Ovary (tissue), 9 donors: ENCODE data around the gene CHD9. TPM values are rescaled to one million over a fixed set of nuclear protein-coding genes. Genes with fewer than 3 reads are reported as not detected.

Experiments used
- DNase-seq, 5 donors: peaks; one replicate each; pipeline ENCODE4 v3.0.0-alpha.2; 2019 to 2020
- H3K27ac ChIP-seq, 2 donors: fragments of 200-600 bp; one replicate each; pipeline versions ENCODE4 v1.5.1 to v1.8.0; 2019 to 2022
- H3K27me3 ChIP-seq: fragments of 200-600 bp; one replicate; pipeline ENCODE4 v1.8.0; 2022
- H3K36me3 ChIP-seq: fragments of 200-600 bp; sonication (generic); one replicate; pipeline ENCODE4 v1.5.1; 2019
- H3K4me1 ChIP-seq: one replicate; pipeline ENCODE4 v1.8.1; 2013; ENCODE audit warnings: mild to moderate bottlenecking, moderate library complexity; ENCODE audit not compliant: insufficient read depth
- H3K4me3 ChIP-seq: fragments of 200-600 bp; sonication (generic); one replicate; pipeline ENCODE4 v1.5.1; 2017
- H3K9me3 ChIP-seq, 2 donors: fragments of 200-600 bp in 1 of 2; sonication (generic) in 1 of 2; one replicate each; pipeline versions ENCODE4 v1.5.1 to v1.8.1; 2013 to 2019; ENCODE audit warnings: mild to moderate bottlenecking in 1 of 2, moderate library complexity in 1 of 2
- EP300 ChIP-seq: sonication (generic); formaldehyde crosslinking; IDR thresholded peaks from one replicate; pipeline ENCODE4 v1.6.1; 2017; ENCODE audit warnings: antibody characterized with exemption
- POLR2A ChIP-seq: fragments of 450-650 bp; IDR thresholded peaks from one replicate; pipeline ENCODE4 v1.6.1; 2017; ENCODE audit warnings: antibody characterized with exemption, mild to moderate bottlenecking, moderate library complexity
- WGBS, 3 donors: extraction: QIAGEN DNeasy Blood & Tissue Kit in 1 of 3; methylation state at CpG; one replicate each; pipeline versions ENCODE4 v1.1.5 to v1.1.7; 2013 to 2017; 5-methylcytosine and 5-hydroxymethylcytosine counted together
- intact Hi-C, 4 donors: fragments of 100-400 bp; cut with DNase I; formaldehyde crosslinking; loops; one replicate each; pipeline versions ENCODE4 v1.11.0 to v1.15.1; 2022 to 2023
- polyA plus RNA-seq, 2 donors: library from polyadenylated mRNA; stranded (reverse); fragments of 200-250 nt in 1 of 2; fragments of 350-450 nt in 1 of 2; fragmentation: Illumina TruSeq in 1 of 2; extraction: RNeasy Lipid Tissue Mini Kit (QIAGEN cat#74804) in 1 of 2; gene quantifications; one replicate each; pipeline ENCODE4 v1.2.3, GENCODE V29; 2013 to 2014
- total RNA-seq, 7 donors: library from RNA; depleted of rRNA in 2 of 7; stranded (reverse); fragments of >200 nt in 2 of 7; fragmentation: NEBNext Ultra II Directional in 3 of 7; extraction: Animal tissue kit (Norgen Biotek cat#: 25700) in 3 of 7; gene quantifications; one replicate each; pipeline versions ENCODE4 v1.1.0 to v1.2.4, GENCODE V29; 2016 to 2023
- TF ChIP-seq, protein P1 (sequence below), 3 donors: fragments of 450-650 bp in 2 of 3; fragments of 200-600 bp in 1 of 3; IDR thresholded peaks; one replicate each; pipeline versions ENCODE4 v1.5.1 to v1.8.0; 2016 to 2022; ENCODE audit warnings: antibody characterized with exemption in 3 of 3, mild to moderate bottlenecking in 1 of 3
- donor health status: DM: no; HTN: no; CAD: no; lungs with moderate emphysema.
- donor health status: DM: no; HTN: no; CAD: no.
- donor health status: Bipolar disorder and iron deficiency.
- donor health status: DM: yes; HTN: yes; CAD: no.
- donor health status: DM: no; HTN: no; CAD: no.
- donor health status: DM: yes; HTN: yes; CAD: no.

Gene CHD9
- total and polyA plus RNA-seq, 9 donors = 11.8 to 100 (median 84.1) TPM

DNA sequence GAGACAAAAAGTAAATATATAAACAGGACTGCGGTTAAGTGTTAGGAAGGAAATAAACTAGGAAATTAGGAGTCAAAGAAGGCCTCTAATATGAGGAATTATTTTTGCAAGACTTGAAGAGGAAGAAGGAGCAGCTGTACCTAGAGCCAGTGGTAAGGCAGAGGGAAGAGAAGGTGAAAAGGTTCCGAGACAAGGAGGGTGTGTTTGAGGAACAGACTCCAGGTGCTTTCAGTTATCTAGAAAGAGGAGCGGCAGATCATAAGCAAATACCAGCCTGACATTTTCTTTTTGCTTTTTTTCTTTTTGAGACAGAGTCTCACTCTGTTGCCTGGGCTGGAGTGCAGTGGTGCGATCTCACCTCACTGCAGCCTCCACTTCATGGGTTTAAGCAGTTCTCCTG is 61.0 kb downstream of the CHD9 start:
- Histone ChIP-seq H3K27ac (no peak overlapping the region), H3K4me1 (no peaks in the 10 kb centered on the region), H3K27me3 (no peaks in the 10 kb centered on the region), H3K36me3 (no peaks in the 10 kb centered on the region), H3K4me3 (no peak overlapping the region), H3K9me3 (no peaks in the 10 kb centered on the region)
- no peak for DNase-seq
- TF ChIP-seq, protein P1, sequence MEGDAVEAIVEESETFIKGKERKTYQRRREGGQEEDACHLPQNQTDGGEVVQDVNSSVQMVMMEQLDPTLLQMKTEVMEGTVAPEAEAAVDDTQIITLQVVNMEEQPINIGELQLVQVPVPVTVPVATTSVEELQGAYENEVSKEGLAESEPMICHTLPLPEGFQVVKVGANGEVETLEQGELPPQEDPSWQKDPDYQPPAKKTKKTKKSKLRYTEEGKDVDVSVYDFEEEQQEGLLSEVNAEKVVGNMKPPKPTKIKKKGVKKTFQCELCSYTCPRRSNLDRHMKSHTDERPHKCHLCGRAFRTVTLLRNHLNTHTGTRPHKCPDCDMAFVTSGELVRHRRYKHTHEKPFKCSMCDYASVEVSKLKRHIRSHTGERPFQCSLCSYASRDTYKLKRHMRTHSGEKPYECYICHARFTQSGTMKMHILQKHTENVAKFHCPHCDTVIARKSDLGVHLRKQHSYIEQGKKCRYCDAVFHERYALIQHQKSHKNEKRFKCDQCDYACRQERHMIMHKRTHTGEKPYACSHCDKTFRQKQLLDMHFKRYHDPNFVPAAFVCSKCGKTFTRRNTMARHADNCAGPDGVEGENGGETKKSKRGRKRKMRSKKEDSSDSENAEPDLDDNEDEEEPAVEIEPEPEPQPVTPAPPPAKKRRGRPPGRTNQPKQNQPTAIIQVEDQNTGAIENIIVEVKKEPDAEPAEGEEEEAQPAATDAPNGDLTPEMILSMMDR (IDR thresholded peaks at IDR 0.05) = no peak
- TF ChIP-seq POLR2A = no peak
- WGBS, 3 donors = 91 to 95% (median 92%) methylated on average over 4 of the region's 4 CpGs
- intact Hi-C loops = no loop called here

DNA sequence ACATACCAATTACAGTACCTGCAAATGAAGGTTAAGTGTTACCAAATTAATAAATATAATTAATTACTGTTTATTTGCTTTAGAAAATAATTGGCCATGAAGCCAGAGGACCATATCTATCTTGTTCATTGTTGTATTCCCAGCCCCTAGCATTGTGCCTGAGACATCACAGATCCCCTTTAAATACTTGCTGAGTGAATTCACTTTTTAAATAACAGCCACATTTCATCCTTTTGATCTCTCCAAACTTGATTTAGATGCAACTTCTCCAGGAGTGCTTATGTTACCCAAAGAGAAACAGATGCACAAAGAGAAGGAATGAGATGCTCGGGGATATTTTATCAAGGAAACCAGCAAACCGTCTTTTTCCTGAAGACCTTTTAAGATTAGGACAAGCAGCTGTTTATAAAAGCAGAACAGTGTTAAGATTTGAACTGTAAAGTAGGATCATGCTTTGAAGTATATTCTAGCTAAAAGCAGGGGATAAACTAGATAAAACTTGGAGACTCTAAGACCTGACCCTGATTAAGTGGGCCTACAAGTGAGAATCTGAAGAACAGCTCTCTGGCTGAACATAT is 66.3 kb downstream of the CHD9 start:
- DNase-seq = no peak
- H3K36me3 ChIP-seq = no peaks in the 10 kb centered on the region
- TF ChIP-seq, protein P1 (IDR thresholded peaks at IDR 0.05) = no peak
- TF ChIP-seq EP300 (no peak), POLR2A (no peak)
- H3K4me1 ChIP-seq = no peaks in the 10 kb centered on the region
- 33 to 40% (median 37%) methylated on average over 2 of the region's 2 CpGs for WGBS, 3 donors
- no peaks in the 10 kb centered on the region for H3K27me3 ChIP-seq
- H3K27ac ChIP-seq = no peak overlapping the region
- intact Hi-C loops = no loop called here
- H3K4me3 ChIP-seq = no peak overlapping the region
- H3K9me3 ChIP-seq = no peaks in the 10 kb centered on the region

DNA sequence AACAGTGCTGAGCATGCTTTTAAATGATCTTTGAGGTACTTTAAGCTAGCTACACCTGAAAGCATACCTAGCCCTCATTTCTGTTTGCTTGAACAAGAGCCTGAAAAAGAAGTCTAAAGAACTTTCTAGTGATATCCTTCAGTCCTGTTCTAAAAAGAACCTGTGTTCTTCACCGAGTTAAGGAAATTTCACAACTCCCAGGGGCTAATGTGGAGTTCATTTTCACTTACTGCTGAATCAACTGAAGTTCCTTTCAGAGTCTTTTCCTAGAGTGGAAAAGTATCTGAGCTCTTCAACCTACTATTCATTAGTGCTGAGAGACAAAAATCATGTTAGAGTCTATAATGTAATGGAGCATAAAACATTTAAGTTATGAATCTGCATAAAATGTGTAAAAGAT is 66.9 kb downstream of the CHD9 start:
- no peak for TF ChIP-seq POLR2A
- Histone ChIP-seq H3K4me3 (no peak overlapping the region), H3K4me1 (no peaks in the 10 kb centered on the region), H3K27ac (no peak overlapping the region), H3K9me3 (no peaks in the 10 kb centered on the region), H3K27me3 (no peaks in the 10 kb centered on the region), H3K36me3 (no peaks in the 10 kb centered on the region)
- intact Hi-C loops = no loop called here
- no peak for DNase-seq
- WGBS, 3 donors = 27 to 45% (median 42%) methylated on average over 1 of the region's 1 CpG

DNA sequence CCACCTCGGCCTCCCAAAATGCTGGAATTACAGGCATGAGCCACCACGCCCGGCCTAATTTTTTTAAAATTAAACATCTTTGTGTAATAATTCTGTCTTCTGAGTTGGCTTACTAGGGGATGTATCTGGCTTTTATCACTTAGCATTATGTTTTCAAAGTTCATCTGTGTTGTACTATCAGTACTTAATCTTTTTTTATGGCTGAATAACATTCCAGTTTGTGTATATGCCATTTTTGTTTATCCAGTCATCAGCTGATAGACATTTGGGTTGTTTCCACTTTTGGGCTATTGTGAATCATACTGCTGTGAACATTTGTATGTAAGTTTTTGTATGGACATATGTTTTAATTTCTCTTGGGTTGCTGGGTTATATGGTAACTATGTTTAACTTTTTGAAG is 69.0 kb downstream of the CHD9 start:
- Histone ChIP-seq H3K27me3 (no peaks in the 10 kb centered on the region), H3K36me3 (no peaks in the 10 kb centered on the region), H3K4me3 (no peak overlapping the region), H3K4me1 (no peaks in the 10 kb centered on the region), H3K9me3 (no peaks in the 10 kb centered on the region), H3K27ac (no peak overlapping the region)
- DNase-seq = no peak
- TF ChIP-seq, protein P1 (IDR thresholded peaks at IDR 0.05) = no peak
- TF ChIP-seq POLR2A = no peak
- no peak for TF ChIP-seq EP300
- 65 to 78% (median 71%) methylated on average over 3 of the region's 3 CpGs for WGBS, 3 donors
- intact Hi-C loops = no loop called here

DNA sequence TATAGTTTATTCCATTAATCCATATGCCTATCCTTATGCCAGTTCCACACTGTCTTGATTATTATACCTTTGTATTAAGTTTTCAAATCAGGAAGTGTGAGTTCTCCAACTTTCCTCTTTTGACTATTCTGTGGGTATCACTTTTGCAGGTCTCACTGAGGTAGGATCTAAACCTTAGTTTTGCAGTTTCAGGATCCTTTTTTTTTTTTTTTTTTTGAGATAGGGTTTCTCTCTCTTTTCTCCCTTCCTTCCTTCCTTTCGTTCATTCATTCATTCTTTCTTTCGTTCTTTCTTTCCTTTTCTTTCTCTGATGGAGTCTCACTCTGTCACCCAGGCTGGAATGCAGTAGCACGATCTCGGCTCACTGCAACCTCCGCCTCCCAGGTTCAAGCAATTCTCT is 71.6 kb downstream of the CHD9 start:
- no peak for DNase-seq
- H3K27ac ChIP-seq = no peak overlapping the region
- H3K27me3 ChIP-seq = no peaks in the 10 kb centered on the region
- H3K4me1 ChIP-seq = no peaks in the 10 kb centered on the region
- no peaks in the 10 kb centered on the region for H3K36me3 ChIP-seq
- H3K9me3 ChIP-seq = no peaks in the 10 kb centered on the region
- no peak overlapping the region for H3K4me3 ChIP-seq
- TF ChIP-seq EP300 (no peak), POLR2A (no peak)
- TF ChIP-seq, protein P1 (IDR thresholded peaks at IDR 0.05) = no peak
- intact Hi-C loops = no loop called here
- WGBS, 3 donors = 90 to 96% (median 93%) methylated on average over 5 of the region's 5 CpGs
